Lower lobe of right lung (tissue), 2 donors: Measurements from ENCODE around the gene ANKS4B. TPM values are rescaled to one million over a fixed set of nuclear protein-coding genes. Genes with fewer than 3 reads are reported as not detected.
A peak's percentile ranks its signal among the peaks of the same experiment; 100 is the strongest.

ENCODE experiments used
- ATAC-seq, 2 donors: fragments of 200-7000 bp; cut with Tn5 transposase; one replicate each; pipeline ENCODE4 v1.9.1; 2020 to 2022; ENCODE audit warnings: mild to moderate bottlenecking in 2 of 2, moderate library complexity in 2 of 2
- DNase-seq: peaks from one replicate; pipeline ENCODE4 v3.0.0-alpha.2; 2020
- H3K27ac ChIP-seq: fragments of 200-600 bp; one replicate; pipeline ENCODE4 v1.8.0; 2022
- H3K27me3 ChIP-seq: fragments of 200-600 bp; one replicate; pipeline ENCODE4 v1.8.0; 2022; ENCODE audit warnings: low read depth
- H3K36me3 ChIP-seq: fragments of 200-600 bp; one replicate; pipeline ENCODE4 v1.8.0; 2022; ENCODE audit warnings: mild to moderate bottlenecking
- H3K4me1 ChIP-seq: fragments of 200-600 bp; one replicate; pipeline ENCODE4 v1.8.0; 2022
- H3K4me3 ChIP-seq: fragments of 200-600 bp; one replicate; pipeline ENCODE4 v1.8.0; 2022; ENCODE audit warnings: mild to moderate bottlenecking
- H3K9me3 ChIP-seq: fragments of 200-600 bp; one replicate; pipeline ENCODE4 v1.8.0; 2022
- CTCF ChIP-seq: fragments of 200-600 bp; IDR thresholded peaks from one replicate; pipeline ENCODE4 v1.8.0; 2022; ENCODE audit warnings: antibody characterized with exemption, mild to moderate bottlenecking
- intact Hi-C: fragments of 100-400 bp; cut with DNase I; formaldehyde crosslinking; loops from one replicate; pipeline ENCODE4 v1.11.0; 2022
- total RNA-seq: library from RNA; stranded (reverse); fragmentation: NEBNext Ultra II Directional; extraction: Animal tissue kit (Norgen Biotek cat#: 25700); gene quantifications from one replicate; pipeline ENCODE4 v1.2.1, GENCODE V29; 2021
- donor health status: DM: no; HTN: yes; CAD: no; lungs with severe emphysema.

Gene ANKS4B
- total RNA-seq, 1 donor from 2014 or later = not detected

GRCh38 chr16:21277927-21278706, 44.6 kb downstream of the ANKS4B start, which contains the start of gene CRYM:
Gene CRYM, minus strand, starts transcription at chr16:21278290. Its CDS starts 39 bp downstream, at chr16:21278251.
- peak; percentile 79 for TF ChIP-seq CTCF
- peaks cover 40% of the 10 kb centered on the region for H3K27me3 ChIP-seq
- peak; percentile 73 for DNase-seq
- H3K4me3 ChIP-seq = peak within 1 kb of the TSS; percentile 54
- peak; percentile 95 to 97 for ATAC-seq
- intact Hi-C loops = no loop called here
- H3K27ac ChIP-seq = no peak within 1 kb of the TSS
- H3K9me3 ChIP-seq = no peaks in the 10 kb centered on the region
- H3K36me3 ChIP-seq = no peaks in the 10 kb centered on the region
- peaks cover 7% of the 10 kb centered on the region for H3K4me1 ChIP-seq

GRCh38 chr16:21279501-21279900, 46.0 kb downstream of the ANKS4B start:
- no peak for TF ChIP-seq CTCF
- Histone ChIP-seq H3K27ac (no peak overlapping the region), H3K27me3 (peaks cover 47% of the 10 kb centered on the region), H3K9me3 (no peaks in the 10 kb centered on the region), H3K36me3 (no peaks in the 10 kb centered on the region), H3K4me1 (peaks cover 16% of the 10 kb centered on the region), H3K4me3 (no peak overlapping the region)
- intact Hi-C loops = no loop called here
- DNase-seq (no peak), ATAC-seq (no peak)

- Histone ChIP-seq H3K27me3 (peaks cover 49% of the 10 kb centered on the region), H3K9me3 (no peaks in the 10 kb centered on the region), H3K4me1 (peaks cover 16% of the 10 kb centered on the region), H3K4me3 (no peak overlapping the region), H3K36me3 (no peaks in the 10 kb centered on the region), H3K27ac (no peak overlapping the region)
- ATAC-seq (no peak), DNase-seq (no peak)
- intact Hi-C loops = no loop called here
- no peak for TF ChIP-seq CTCF
Observed at GRCh38 chr16:21281698-21282389, 48.3 kb downstream of the ANKS4B start.

GRCh38 chr16:21283521-21284289, 50.2 kb downstream of the ANKS4B start:
- no peaks in the 10 kb centered on the region for H3K9me3 ChIP-seq
- DNase-seq = peak; percentile 60
- TF ChIP-seq CTCF = peak; percentile 40
- peaks cover 30% of the 10 kb centered on the region for H3K27me3 ChIP-seq
- H3K36me3 ChIP-seq = no peaks in the 10 kb centered on the region
- ATAC-seq = peak; percentile 77 to 93
- no peak overlapping the region for H3K27ac ChIP-seq
- H3K4me3 ChIP-seq = peak overlapping the region; percentile 44
- intact Hi-C loops = no loop called here
- peaks cover 9% of the 10 kb centered on the region for H3K4me1 ChIP-seq

- Histone ChIP-seq H3K27me3 (peaks cover 30% of the 10 kb centered on the region), H3K9me3 (no peaks in the 10 kb centered on the region), H3K4me3 (no peak overlapping the region), H3K4me1 (peaks cover 9% of the 10 kb centered on the region), H3K27ac (no peak overlapping the region), H3K36me3 (no peaks in the 10 kb centered on the region)
- no peak for ATAC-seq
- TF ChIP-seq CTCF = no peak
- intact Hi-C loops = no loop called here
- no peak for DNase-seq
Observed at GRCh38 chr16:21284414-21284813, 50.9 kb downstream of the ANKS4B start.
